ENCODE results near the gene MICALL1.
A peak's percentile ranks its signal among the peaks of the same experiment; 100 is the strongest.

The MICALL1 gene

GRCh38 chr22:37922191-37922590 lies 16.1 kb downstream of the MICALL1 start:
- Histone ChIP-seq H3K4me3 (no peak overlapping the region), H3K4me2 (peak overlapping the region in 8 of 11 experiments; percentile 4 to 94 (median 89); a peak in 11 of 22 replicates), H4K20me1 (peaks cover 0 to 55% (median 21%) of the 10 kb centered on the region in 11 experiments; a peak in 16 of 22 replicates), H3K9me3 (replicated peaks in 1 of 11) (no peaks in the 10 kb centered on the region), H3K27ac (peak overlapping the region in 1 of 11 experiments; percentile 26; a peak in 1 of 22 replicates), H3K27me3 (peaks cover 0 to 5% (median 0%) of the 10 kb centered on the region in 11 experiments; a peak in 2 of 22 replicates), H3K36me3 (peaks cover 9 to 62% (median 43%) of the 10 kb centered on the region in 11 experiments; a peak in 20 of 22 replicates), H3K9ac (peak overlapping the region in 2 of 11 experiments; percentile 36 to 44; a peak in 3 of 22 replicates), H3K4me1 (peaks cover 62 to 96% (median 90%) of the 10 kb centered on the region in 10 experiments)
- TF ChIP-seq Cebpa-rat (IDR thresholded peaks at IDR 0.05), result no peak

- H3K36me3 ChIP-seq, result peaks cover 18 to 64% (median 48%) of the 10 kb centered on the region in 11 experiments
- H3K9ac ChIP-seq, result peak overlapping the region in 9 of 11 experiments; percentile 18 to 74 (median 52); a peak in 14 of 22 replicates
- H3K4me3 ChIP-seq, result no peak overlapping the region
- TF ChIP-seq Cebpa-rat (IDR thresholded peaks at IDR 0.05), result no peak
- H3K9me3 ChIP-seq (replicated peaks in 1 of 11), result no peaks in the 10 kb centered on the region
- H3K27me3 ChIP-seq, result peaks cover 0 to 8% (median 0%) of the 10 kb centered on the region in 11 experiments; a peak in 2 of 22 replicates
- peak overlapping the region in 5 of 11 experiments; percentile 29 to 69 (median 58); a peak in 8 of 22 replicates for H3K27ac ChIP-seq
- H3K4me1 ChIP-seq, result peaks cover 54 to 96% (median 90%) of the 10 kb centered on the region in 10 experiments
- H4K20me1 ChIP-seq, result peaks cover 0 to 58% (median 31%) of the 10 kb centered on the region in 11 experiments; a peak in 16 of 22 replicates
- peak overlapping the region in 10 of 11 experiments; percentile 77 to 99 (median 93); a peak in 18 of 22 replicates for H3K4me2 ChIP-seq
Measured at GRCh38 chr22:37923927-37924326, 17.8 kb downstream of the MICALL1 start.

GRCh38 chr22:37924386-37925065 lies 18.4 kb downstream of the MICALL1 start:
- Histone ChIP-seq H3K4me2 (peak overlapping the region; percentile 77 to 99 (median 91)), H3K27ac (peak overlapping the region in 7 of 11 experiments; percentile 26 to 69 (median 47); a peak in 13 of 22 replicates), H3K9ac (peak overlapping the region in 10 of 11 experiments; percentile 11 to 74 (median 47); a peak in 17 of 22 replicates), H3K27me3 (peaks cover 0 to 8% (median 0%) of the 10 kb centered on the region in 11 experiments; a peak in 2 of 22 replicates), H3K4me1 (peaks cover 48 to 96% (median 90%) of the 10 kb centered on the region in 10 experiments), H4K20me1 (peaks cover 0 to 64% (median 35%) of the 10 kb centered on the region in 11 experiments; a peak in 17 of 22 replicates), H3K36me3 (peaks cover 19 to 66% (median 51%) of the 10 kb centered on the region in 11 experiments), H3K4me3 (peak overlapping the region in 4 of 10 experiments; percentile 26 to 62 (median 53); a peak in 7 of 20 replicates), H3K9me3 (replicated peaks in 1 of 11) (no peaks in the 10 kb centered on the region)
- no peak for TF ChIP-seq Cebpa-rat (IDR thresholded peaks at IDR 0.05)

GRCh38 chr22:37925330-37925729 lies 19.2 kb downstream of the MICALL1 start:
- H3K36me3 ChIP-seq, result peaks cover 19 to 73% (median 56%) of the 10 kb centered on the region in 11 experiments
- peak overlapping the region in 7 of 10 experiments; percentile 24 to 62 (median 33); a peak in 12 of 20 replicates for H3K4me3 ChIP-seq
- TF ChIP-seq Cebpa-rat (IDR thresholded peaks at IDR 0.05), result no peak
- peaks cover 0 to 8% (median 0%) of the 10 kb centered on the region in 11 experiments; a peak in 2 of 22 replicates for H3K27me3 ChIP-seq
- peaks cover 48 to 96% (median 90%) of the 10 kb centered on the region in 10 experiments for H3K4me1 ChIP-seq
- H3K4me2 ChIP-seq, result peak overlapping the region; percentile 77 to 99 (median 91)
- H3K9ac ChIP-seq, result peak overlapping the region in 10 of 11 experiments; percentile 11 to 74 (median 50); a peak in 16 of 22 replicates
- H3K27ac ChIP-seq, result peak overlapping the region in 6 of 11 experiments; percentile 29 to 65 (median 46); a peak in 11 of 22 replicates
- H4K20me1 ChIP-seq, result peaks cover 0 to 72% (median 43%) of the 10 kb centered on the region in 11 experiments; a peak in 20 of 22 replicates
- no peaks in the 10 kb centered on the region for H3K9me3 ChIP-seq (replicated peaks in 1 of 11)

- no peaks in the 10 kb centered on the region for H3K9me3 ChIP-seq (replicated peaks in 1 of 11)
- H3K27me3 ChIP-seq, result peaks cover 0 to 8% (median 0%) of the 10 kb centered on the region in 11 experiments; a peak in 2 of 22 replicates
- H4K20me1 ChIP-seq, result peaks cover 0 to 76% (median 46%) of the 10 kb centered on the region in 11 experiments; a peak in 20 of 22 replicates
- peak overlapping the region; percentile 77 to 99 (median 91) for H3K4me2 ChIP-seq
- H3K4me3 ChIP-seq, result peak overlapping the region in 7 of 10 experiments; percentile 24 to 62 (median 33); a peak in 11 of 20 replicates
- peak overlapping the region in 6 of 11 experiments; percentile 25 to 65 (median 42); a peak in 9 of 22 replicates for H3K27ac ChIP-seq
- H3K9ac ChIP-seq, result peak overlapping the region in 9 of 11 experiments; percentile 15 to 74 (median 52); a peak in 14 of 22 replicates
- H3K36me3 ChIP-seq, result peaks cover 19 to 73% (median 51%) of the 10 kb centered on the region in 11 experiments
- H3K4me1 ChIP-seq, result peaks cover 48 to 96% (median 90%) of the 10 kb centered on the region in 10 experiments
- TF ChIP-seq Cebpa-rat (IDR thresholded peaks at IDR 0.05), result no peak
Measured at GRCh38 chr22:37925767-37926166, 19.7 kb downstream of the MICALL1 start.

- Histone ChIP-seq H3K4me2 (peak overlapping the region; percentile 77 to 99 (median 91)), H4K20me1 (peaks cover 0 to 82% (median 52%) of the 10 kb centered on the region in 11 experiments; a peak in 21 of 22 replicates), H3K9me3 (replicated peaks in 1 of 11) (no peaks in the 10 kb centered on the region), H3K4me3 (peak overlapping the region in 7 of 10 experiments; percentile 1 to 62 (median 30); a peak in 10 of 20 replicates), H3K27me3 (peaks cover 0 to 8% (median 0%) of the 10 kb centered on the region in 11 experiments; a peak in 2 of 22 replicates), H3K27ac (peak overlapping the region in 6 of 11 experiments; percentile 1 to 65 (median 36); a peak in 12 of 22 replicates), H3K4me1 (peaks cover 52 to 96% (median 90%) of the 10 kb centered on the region in 10 experiments), H3K36me3 (peaks cover 15 to 72% (median 45%) of the 10 kb centered on the region in 11 experiments), H3K9ac (peak overlapping the region in 9 of 11 experiments; percentile 30 to 74 (median 52); a peak in 17 of 22 replicates)
- TF ChIP-seq Cebpa-rat (IDR thresholded peaks at IDR 0.05), result no peak
Measured at GRCh38 chr22:37926358-37926757, 20.3 kb downstream of the MICALL1 start.

- Histone ChIP-seq H3K9me3 (replicated peaks in 1 of 11) (no peaks in the 10 kb centered on the region), H3K4me2 (peak overlapping the region; percentile 77 to 99 (median 91)), H3K4me3 (peak overlapping the region in 7 of 10 experiments; percentile 1 to 62 (median 30); a peak in 13 of 20 replicates), H3K27me3 (peaks cover 0 to 8% (median 0%) of the 10 kb centered on the region in 11 experiments; a peak in 2 of 22 replicates), H3K36me3 (peaks cover 15 to 75% (median 41%) of the 10 kb centered on the region in 11 experiments), H4K20me1 (peaks cover 0 to 89% (median 58%) of the 10 kb centered on the region in 11 experiments; a peak in 21 of 22 replicates), H3K4me1 (peaks cover 52 to 96% (median 90%) of the 10 kb centered on the region in 10 experiments), H3K9ac (peak overlapping the region in 10 of 11 experiments; percentile 30 to 74 (median 52); a peak in 17 of 22 replicates), H3K27ac (peak overlapping the region in 6 of 11 experiments; percentile 1 to 65 (median 36); a peak in 12 of 22 replicates)
- no peak for TF ChIP-seq Cebpa-rat (IDR thresholded peaks at IDR 0.05)
Measured at GRCh38 chr22:37926771-37927636, 20.9 kb downstream of the MICALL1 start.

All from BLaER1 treated with 17β-estradiol and CSF1 and Interleukin-3, amounts not matched to agents 10 nM and 100 nM (cell line).